ENCODE measurements around the gene TRIM50.

DNA sequence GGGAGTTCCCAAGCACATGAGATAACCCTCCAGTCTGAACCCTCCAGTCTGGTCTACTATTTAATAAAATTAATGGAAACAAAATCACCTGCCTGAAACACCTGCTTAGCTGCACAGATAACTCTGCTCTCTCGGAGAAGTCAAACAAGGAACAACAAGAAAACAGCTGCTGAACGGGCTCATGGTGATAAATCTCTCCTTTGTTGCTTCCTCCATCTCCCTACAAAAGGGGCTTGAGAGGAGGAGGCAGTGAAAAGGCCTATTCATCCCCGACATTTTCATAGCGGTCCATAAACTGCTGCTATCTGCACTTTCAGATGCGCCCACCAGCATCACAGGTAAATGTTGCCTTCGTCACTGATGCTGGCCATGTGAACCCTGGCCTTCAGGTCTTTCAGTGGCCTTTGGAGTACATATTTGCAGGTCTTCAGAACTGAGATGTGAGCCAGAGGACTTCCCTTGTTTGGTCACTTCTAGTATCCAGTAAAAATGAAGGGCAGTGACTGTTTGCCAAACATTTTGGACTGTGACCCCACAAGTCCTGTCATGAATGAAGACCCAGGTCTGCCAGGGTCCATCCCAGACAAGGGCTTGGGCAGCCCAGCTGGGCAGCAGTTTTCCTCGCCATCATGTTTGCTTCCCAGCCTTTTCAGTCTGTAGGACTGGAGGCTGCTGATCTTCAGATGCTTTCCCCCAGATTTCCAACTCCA, 15.9 kb upstream of the TRIM50 start:
- TF ChIP-seq NFYB (CRISPR knock-in tag; IDR thresholded peaks at IDR 0.05) = no peak
- TF ChIP-seq, protein P1, sequence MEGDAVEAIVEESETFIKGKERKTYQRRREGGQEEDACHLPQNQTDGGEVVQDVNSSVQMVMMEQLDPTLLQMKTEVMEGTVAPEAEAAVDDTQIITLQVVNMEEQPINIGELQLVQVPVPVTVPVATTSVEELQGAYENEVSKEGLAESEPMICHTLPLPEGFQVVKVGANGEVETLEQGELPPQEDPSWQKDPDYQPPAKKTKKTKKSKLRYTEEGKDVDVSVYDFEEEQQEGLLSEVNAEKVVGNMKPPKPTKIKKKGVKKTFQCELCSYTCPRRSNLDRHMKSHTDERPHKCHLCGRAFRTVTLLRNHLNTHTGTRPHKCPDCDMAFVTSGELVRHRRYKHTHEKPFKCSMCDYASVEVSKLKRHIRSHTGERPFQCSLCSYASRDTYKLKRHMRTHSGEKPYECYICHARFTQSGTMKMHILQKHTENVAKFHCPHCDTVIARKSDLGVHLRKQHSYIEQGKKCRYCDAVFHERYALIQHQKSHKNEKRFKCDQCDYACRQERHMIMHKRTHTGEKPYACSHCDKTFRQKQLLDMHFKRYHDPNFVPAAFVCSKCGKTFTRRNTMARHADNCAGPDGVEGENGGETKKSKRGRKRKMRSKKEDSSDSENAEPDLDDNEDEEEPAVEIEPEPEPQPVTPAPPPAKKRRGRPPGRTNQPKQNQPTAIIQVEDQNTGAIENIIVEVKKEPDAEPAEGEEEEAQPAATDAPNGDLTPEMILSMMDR (CRISPR knock-in tag; IDR thresholded peaks at IDR 0.05) = no peak
- no peak for TF ChIP-seq ZFP1 (CRISPR knock-in tag; IDR thresholded peaks at IDR 0.05)
- TF ChIP-seq, protein P2, sequence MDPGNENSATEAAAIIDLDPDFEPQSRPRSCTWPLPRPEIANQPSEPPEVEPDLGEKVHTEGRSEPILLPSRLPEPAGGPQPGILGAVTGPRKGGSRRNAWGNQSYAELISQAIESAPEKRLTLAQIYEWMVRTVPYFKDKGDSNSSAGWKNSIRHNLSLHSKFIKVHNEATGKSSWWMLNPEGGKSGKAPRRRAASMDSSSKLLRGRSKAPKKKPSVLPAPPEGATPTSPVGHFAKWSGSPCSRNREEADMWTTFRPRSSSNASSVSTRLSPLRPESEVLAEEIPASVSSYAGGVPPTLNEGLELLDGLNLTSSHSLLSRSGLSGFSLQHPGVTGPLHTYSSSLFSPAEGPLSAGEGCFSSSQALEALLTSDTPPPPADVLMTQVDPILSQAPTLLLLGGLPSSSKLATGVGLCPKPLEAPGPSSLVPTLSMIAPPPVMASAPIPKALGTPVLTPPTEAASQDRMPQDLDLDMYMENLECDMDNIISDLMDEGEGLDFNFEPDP (CRISPR knock-in tag; conservative IDR thresholded peaks at IDR 0.05) = no peak
- TF ChIP-seq, protein P3, sequence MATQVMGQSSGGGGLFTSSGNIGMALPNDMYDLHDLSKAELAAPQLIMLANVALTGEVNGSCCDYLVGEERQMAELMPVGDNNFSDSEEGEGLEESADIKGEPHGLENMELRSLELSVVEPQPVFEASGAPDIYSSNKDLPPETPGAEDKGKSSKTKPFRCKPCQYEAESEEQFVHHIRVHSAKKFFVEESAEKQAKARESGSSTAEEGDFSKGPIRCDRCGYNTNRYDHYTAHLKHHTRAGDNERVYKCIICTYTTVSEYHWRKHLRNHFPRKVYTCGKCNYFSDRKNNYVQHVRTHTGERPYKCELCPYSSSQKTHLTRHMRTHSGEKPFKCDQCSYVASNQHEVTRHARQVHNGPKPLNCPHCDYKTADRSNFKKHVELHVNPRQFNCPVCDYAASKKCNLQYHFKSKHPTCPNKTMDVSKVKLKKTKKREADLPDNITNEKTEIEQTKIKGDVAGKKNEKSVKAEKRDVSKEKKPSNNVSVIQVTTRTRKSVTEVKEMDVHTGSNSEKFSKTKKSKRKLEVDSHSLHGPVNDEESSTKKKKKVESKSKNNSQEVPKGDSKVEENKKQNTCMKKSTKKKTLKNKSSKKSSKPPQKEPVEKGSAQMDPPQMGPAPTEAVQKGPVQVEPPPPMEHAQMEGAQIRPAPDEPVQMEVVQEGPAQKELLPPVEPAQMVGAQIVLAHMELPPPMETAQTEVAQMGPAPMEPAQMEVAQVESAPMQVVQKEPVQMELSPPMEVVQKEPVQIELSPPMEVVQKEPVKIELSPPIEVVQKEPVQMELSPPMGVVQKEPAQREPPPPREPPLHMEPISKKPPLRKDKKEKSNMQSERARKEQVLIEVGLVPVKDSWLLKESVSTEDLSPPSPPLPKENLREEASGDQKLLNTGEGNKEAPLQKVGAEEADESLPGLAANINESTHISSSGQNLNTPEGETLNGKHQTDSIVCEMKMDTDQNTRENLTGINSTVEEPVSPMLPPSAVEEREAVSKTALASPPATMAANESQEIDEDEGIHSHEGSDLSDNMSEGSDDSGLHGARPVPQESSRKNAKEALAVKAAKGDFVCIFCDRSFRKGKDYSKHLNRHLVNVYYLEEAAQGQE (IDR thresholded peaks at IDR 0.05; ENCODE audit: borderline replicate concordance in 1 of 2, low read depth in 1 of 2, low read length in 2 of 2) = no peak
- TF ChIP-seq, protein P4, sequence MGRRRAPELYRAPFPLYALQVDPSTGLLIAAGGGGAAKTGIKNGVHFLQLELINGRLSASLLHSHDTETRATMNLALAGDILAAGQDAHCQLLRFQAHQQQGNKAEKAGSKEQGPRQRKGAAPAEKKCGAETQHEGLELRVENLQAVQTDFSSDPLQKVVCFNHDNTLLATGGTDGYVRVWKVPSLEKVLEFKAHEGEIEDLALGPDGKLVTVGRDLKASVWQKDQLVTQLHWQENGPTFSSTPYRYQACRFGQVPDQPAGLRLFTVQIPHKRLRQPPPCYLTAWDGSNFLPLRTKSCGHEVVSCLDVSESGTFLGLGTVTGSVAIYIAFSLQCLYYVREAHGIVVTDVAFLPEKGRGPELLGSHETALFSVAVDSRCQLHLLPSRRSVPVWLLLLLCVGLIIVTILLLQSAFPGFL (CRISPR knock-in tag; IDR thresholded peaks at IDR 0.05) = no peak
- TF ChIP-seq, protein P5, sequence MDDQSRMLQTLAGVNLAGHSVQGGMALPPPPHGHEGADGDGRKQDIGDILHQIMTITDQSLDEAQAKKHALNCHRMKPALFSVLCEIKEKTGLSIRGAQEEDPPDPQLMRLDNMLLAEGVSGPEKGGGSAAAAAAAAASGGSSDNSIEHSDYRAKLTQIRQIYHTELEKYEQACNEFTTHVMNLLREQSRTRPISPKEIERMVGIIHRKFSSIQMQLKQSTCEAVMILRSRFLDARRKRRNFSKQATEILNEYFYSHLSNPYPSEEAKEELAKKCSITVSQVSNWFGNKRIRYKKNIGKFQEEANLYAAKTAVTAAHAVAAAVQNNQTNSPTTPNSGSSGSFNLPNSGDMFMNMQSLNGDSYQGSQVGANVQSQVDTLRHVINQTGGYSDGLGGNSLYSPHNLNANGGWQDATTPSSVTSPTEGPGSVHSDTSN (CRISPR knock-in tag; IDR thresholded peaks at IDR 0.05; ENCODE audit: borderline replicate concordance) = no peak
- TF ChIP-seq HOXA3 (CRISPR knock-in tag; IDR thresholded peaks at IDR 0.05) = peak; percentile 62; the same call in 1 of the 2 replicates
- TF ChIP-seq TAF1 (CRISPR knock-in tag; IDR thresholded peaks at IDR 0.05) = peak; percentile 42; the same call in 1 of the 2 replicates
- TF ChIP-seq PCBP2 (optimal IDR thresholded peaks at IDR 0.05; ENCODE audit: low read depth, low read length, poor library complexity, severe bottlenecking) = no peak
- TF ChIP-seq, protein P6, sequence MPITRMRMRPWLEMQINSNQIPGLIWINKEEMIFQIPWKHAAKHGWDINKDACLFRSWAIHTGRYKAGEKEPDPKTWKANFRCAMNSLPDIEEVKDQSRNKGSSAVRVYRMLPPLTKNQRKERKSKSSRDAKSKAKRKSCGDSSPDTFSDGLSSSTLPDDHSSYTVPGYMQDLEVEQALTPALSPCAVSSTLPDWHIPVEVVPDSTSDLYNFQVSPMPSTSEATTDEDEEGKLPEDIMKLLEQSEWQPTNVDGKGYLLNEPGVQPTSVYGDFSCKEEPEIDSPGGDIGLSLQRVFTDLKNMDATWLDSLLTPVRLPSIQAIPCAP (CRISPR knock-in tag; IDR thresholded peaks at IDR 0.05; ENCODE audit: low read depth) = no peak
- TF ChIP-seq, protein P7, sequence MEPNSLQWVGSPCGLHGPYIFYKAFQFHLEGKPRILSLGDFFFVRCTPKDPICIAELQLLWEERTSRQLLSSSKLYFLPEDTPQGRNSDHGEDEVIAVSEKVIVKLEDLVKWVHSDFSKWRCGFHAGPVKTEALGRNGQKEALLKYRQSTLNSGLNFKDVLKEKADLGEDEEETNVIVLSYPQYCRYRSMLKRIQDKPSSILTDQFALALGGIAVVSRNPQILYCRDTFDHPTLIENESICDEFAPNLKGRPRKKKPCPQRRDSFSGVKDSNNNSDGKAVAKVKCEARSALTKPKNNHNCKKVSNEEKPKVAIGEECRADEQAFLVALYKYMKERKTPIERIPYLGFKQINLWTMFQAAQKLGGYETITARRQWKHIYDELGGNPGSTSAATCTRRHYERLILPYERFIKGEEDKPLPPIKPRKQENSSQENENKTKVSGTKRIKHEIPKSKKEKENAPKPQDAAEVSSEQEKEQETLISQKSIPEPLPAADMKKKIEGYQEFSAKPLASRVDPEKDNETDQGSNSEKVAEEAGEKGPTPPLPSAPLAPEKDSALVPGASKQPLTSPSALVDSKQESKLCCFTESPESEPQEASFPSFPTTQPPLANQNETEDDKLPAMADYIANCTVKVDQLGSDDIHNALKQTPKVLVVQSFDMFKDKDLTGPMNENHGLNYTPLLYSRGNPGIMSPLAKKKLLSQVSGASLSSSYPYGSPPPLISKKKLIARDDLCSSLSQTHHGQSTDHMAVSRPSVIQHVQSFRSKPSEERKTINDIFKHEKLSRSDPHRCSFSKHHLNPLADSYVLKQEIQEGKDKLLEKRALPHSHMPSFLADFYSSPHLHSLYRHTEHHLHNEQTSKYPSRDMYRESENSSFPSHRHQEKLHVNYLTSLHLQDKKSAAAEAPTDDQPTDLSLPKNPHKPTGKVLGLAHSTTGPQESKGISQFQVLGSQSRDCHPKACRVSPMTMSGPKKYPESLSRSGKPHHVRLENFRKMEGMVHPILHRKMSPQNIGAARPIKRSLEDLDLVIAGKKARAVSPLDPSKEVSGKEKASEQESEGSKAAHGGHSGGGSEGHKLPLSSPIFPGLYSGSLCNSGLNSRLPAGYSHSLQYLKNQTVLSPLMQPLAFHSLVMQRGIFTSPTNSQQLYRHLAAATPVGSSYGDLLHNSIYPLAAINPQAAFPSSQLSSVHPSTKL (CRISPR knock-in tag; IDR thresholded peaks at IDR 0.05) = peak; percentile 50
- no peak for TF ChIP-seq FOXK1 (CRISPR knock-in tag; IDR thresholded peaks at IDR 0.05; ENCODE audit: borderline replicate concordance, low read depth)
- no peak for TF ChIP-seq ZNF232 (CRISPR knock-in tag; IDR thresholded peaks at IDR 0.05; ENCODE audit: borderline replicate concordance)
